ENCODE measurements around the gene CEP131. TPM values are rescaled to one million over a fixed set of nuclear protein-coding genes. Genes with fewer than 3 reads are reported as not detected.

CEP131 gene
- total and polyA plus RNA-seq, 2 of the 8 experiments (the other 6 are each of a cell fraction or from before 2014, with no cell fraction given): 5.9 to 23.2 TPM

- H3K56ac ChIP-seq (replicated peaks; ENCODE audit: insufficient read length, low read depth, low read length): no peak overlapping the region
- H3K27me3 ChIP-seq (replicated peaks in 1 of 4; ENCODE audit: control insufficient read depth in 3 of 4, extremely low read depth in 1 of 4, insufficient read depth in 3 of 4, low read length in 3 of 4): peaks cover 0 to 1% (median 0%) of the 10 kb centered on the region in 4 experiments; a peak in 2 of 7 replicates
Observed at GRCh38 chr17:81228834-81229665, 6.3 kb upstream of the CEP131 start.

More at GRCh38 chr17:81228834-81229665, 6.3 kb upstream of the CEP131 start:
- Histone ChIP-seq H3K4me3 (ENCODE audit: extremely low read depth in 1 of 4, insufficient read depth in 2 of 4, low read depth in 3 of 4, low read length in 4 of 4) (no peak overlapping the region), H2BK20ac (ENCODE audit: low read length) (no peak overlapping the region), H4K20me1 (replicated peaks in 1 of 2; ENCODE audit: control insufficient read depth in 1 of 2, insufficient read depth in 2 of 2, low read length in 2 of 2) (peaks cover 0 to 8% of the 10 kb centered on the region in 2 experiments), H4K91ac (replicated peaks; ENCODE audit: insufficient read length, low read length) (no peak overlapping the region), H3K14ac (ENCODE audit: insufficient read length) (no peak overlapping the region), H3K79me1 (ENCODE audit: low read depth, low read length) (no peaks in the 10 kb centered on the region; the same call in 1 of the 2 replicates), H4K5ac (ENCODE audit: insufficient read length, low read depth, low read length) (no peak overlapping the region), H3K9ac (replicated peaks in 1 of 4; ENCODE audit: extremely low read depth in 1 of 4, low read depth in 3 of 4, low read length in 3 of 4) (no peak overlapping the region), H3K4me1 (replicated peaks in 1 of 4; ENCODE audit: control insufficient read depth in 3 of 4, insufficient read depth in 4 of 4, low read length in 3 of 4) (no peaks in the 10 kb centered on the region), H2BK15ac (ENCODE audit: low read length) (no peak overlapping the region), H4K8ac (ENCODE audit: extremely low read depth, insufficient read depth, low read length) (no peak overlapping the region), H3K9me3 (ENCODE audit: insufficient read depth in 2 of 2, low read depth in 1 of 2, low read length in 1 of 2) (no peaks in the 10 kb centered on the region; a peak in 1 of 4 replicates), H2AFZ (ENCODE audit: low read length) (no peak overlapping the region), H2BK5ac (ENCODE audit: low read depth, low read length) (no peak overlapping the region), H3K79me2 (ENCODE audit: control insufficient read depth in 1 of 2, insufficient read depth in 2 of 2, low read length in 2 of 2) (no peaks in the 10 kb centered on the region), H3K4me2 (ENCODE audit: insufficient read depth in 1 of 2, low read depth in 2 of 2, low read length in 2 of 2) (no peak overlapping the region), H3K36me3 (ENCODE audit: control insufficient read depth in 2 of 4, insufficient read depth in 4 of 4, low read length in 3 of 4) (peaks cover 0 to 18% (median 4%) of the 10 kb centered on the region in 4 experiments; a peak in 5 of 8 replicates), H3K27ac (ENCODE audit: low read depth, low read length) (no peak overlapping the region), H2BK120ac (replicated peaks; ENCODE audit: low read depth, low read length) (no peak overlapping the region), H3K23me2 (ENCODE audit: low read depth, low read length) (no peaks in the 10 kb centered on the region), H3K18ac (ENCODE audit: extremely low read depth, low read length) (no peak overlapping the region), H2BK12ac (ENCODE audit: low read depth, low read length) (no peak overlapping the region), H3K4ac (replicated peaks; ENCODE audit: insufficient read length, low read depth, low read length) (no peak overlapping the region), H3K23ac (ENCODE audit: insufficient read length) (no peak overlapping the region), H2AK5ac (ENCODE audit: low read depth, low read length) (no peak overlapping the region)
- FAIRE-seq (no peak), DNase-seq (ENCODE audit: low read depth in 1 of 2, low spot score in 2 of 2) (no peak)
- ChIA-PET CTCF (ENCODE audit: partially characterized antibody) (interaction anchor here (0.7 to 1.7 kb wide), 2 partner anchors 8 to 22 kb away, joined by 3 to 4 read pairs; no protein-coding TSS in a partner anchor), POLR2A (ENCODE audit: partially characterized antibody) (interaction anchor here (0.6 to 1.7 kb wide), 4 partner anchors 10 to 480 kb away, joined by 3 read pairs; no protein-coding TSS in a partner anchor)
- TF ChIP-seq CEBPB (IDR thresholded peaks at IDR 0.05; ENCODE audit: low read depth, low read length) (no peak), BACH1 (IDR thresholded peaks at IDR 0.05; ENCODE audit: low read length) (no peak), SIN3A (conservative IDR thresholded peaks at IDR 0.05 in 1 of 2, IDR thresholded peaks at IDR 0.05 in 1 of 2; ENCODE audit: low read depth in 1 of 2, low read length in 2 of 2) (no peak), KDM1A (IDR thresholded peaks at IDR 0.05; ENCODE audit: borderline replicate concordance, low read length) (no peak), RNF2 (IDR thresholded peaks at IDR 0.05; ENCODE audit: borderline replicate concordance, low read depth, low read length, missing control alignments, poor library complexity, severe bottlenecking) (no peak)
- TF ChIP-seq, protein P1, sequence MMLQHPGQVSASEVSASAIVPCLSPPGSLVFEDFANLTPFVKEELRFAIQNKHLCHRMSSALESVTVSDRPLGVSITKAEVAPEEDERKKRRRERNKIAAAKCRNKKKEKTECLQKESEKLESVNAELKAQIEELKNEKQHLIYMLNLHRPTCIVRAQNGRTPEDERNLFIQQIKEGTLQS (IDR thresholded peaks at IDR 0.05; ENCODE audit: insufficient read depth, low read depth, low read length): no peak
- WGBS, 2 experiments (ENCODE audit: extremely low coverage in 1 of 2, insufficient coverage in 1 of 2, insufficient read length in 1 of 2, insufficient replicate concordance in 2 of 2, low coverage in 1 of 2, low lambda C conversion rate in 2 of 2, missing lambda C conversion rate in 1 of 2): 92% methylated on average over 24 of the region's 32 CpGs; no CpG with 5 or more reads in 1 of the 2 experiments

Data from H1 (cell line).